ENCODE data around the gene RPL22.
"Not testable (repeated sequence)": the region's sequence is repeated elsewhere in the genome, so short reads cannot be mapped to it uniquely, and the experiment has no call there.

The RPL22 gene

GRCh38 chr1:6233376-6233775, 34.0 kb upstream of the RPL22 start:
- DNase-seq = no peak

GRCh38 chr1:6225651-6226050, 26.3 kb upstream of the RPL22 start:
- DNase-seq = no peak

GRCh38 chr1:6224718-6225117, 25.3 kb upstream of the RPL22 start:
- no peak for DNase-seq

GRCh38 chr1:6223617-6224016, 24.2 kb upstream of the RPL22 start:
- DNase-seq = no peak

GRCh38 chr1:6222636-6223035, 23.2 kb upstream of the RPL22 start:
- DNase-seq = no peak

- DNase-seq = no peak
These were observed 21.9 kb upstream of the RPL22 start for GRCh38 chr1:6221210-6221784.

GRCh38 chr1:6220236-6220635, 20.8 kb upstream of the RPL22 start:
- DNase-seq = no peak

- not testable (repeated sequence) for DNase-seq
These were observed 20.2 kb upstream of the RPL22 start for GRCh38 chr1:6219641-6220040.

- DNase-seq = no peak
These were observed 19.2 kb upstream of the RPL22 start for GRCh38 chr1:6218375-6219164.

- no peak for DNase-seq
These were observed 13.0 kb upstream of the RPL22 start for GRCh38 chr1:6212193-6212959.

GRCh38 chr1:6211731-6212130, 12.3 kb upstream of the RPL22 start:
- DNase-seq = no peak

- no peak for DNase-seq
These were observed 11.4 kb upstream of the RPL22 start for GRCh38 chr1:6210591-6211355.

- no peak for DNase-seq
These were observed 10.5 kb upstream of the RPL22 start for GRCh38 chr1:6209661-6210580.

GRCh38 chr1:6208723-6209660, 9.6 kb upstream of the RPL22 start:
- DNase-seq = peak; percentile 31

- DNase-seq = no peak
These were observed 8.5 kb upstream of the RPL22 start for GRCh38 chr1:6207921-6208320.

- DNase-seq = no peak
These were observed 7.9 kb upstream of the RPL22 start for GRCh38 chr1:6207075-6207885.

GRCh38 chr1:6206520-6206855, 7.1 kb upstream of the RPL22 start:
- no peak for DNase-seq

GRCh38 chr1:6205849-6206519, 6.6 kb upstream of the RPL22 start, which contains the start of gene RNF207:
RNF207 (plus strand) TSS chr1:6206119; CDS start chr1:6206536, 417 bp downstream.
- DNase-seq = peak; percentile 46

- no peak for DNase-seq
These were observed 2.9 kb upstream of the RPL22 start for GRCh38 chr1:6202256-6202655.
